HG03108 (cell line): ENCODE data around the gene CEBPZ.

Experiments
- ATAC-seq: cut with Tn5 transposase; IDR thresholded peaks from one replicate; pipeline ENCODE4 v1.9.1; 2021; ENCODE audit warnings: moderate library complexity; ENCODE audit not compliant: unreplicated experiment

Gene CEBPZ

DNA sequence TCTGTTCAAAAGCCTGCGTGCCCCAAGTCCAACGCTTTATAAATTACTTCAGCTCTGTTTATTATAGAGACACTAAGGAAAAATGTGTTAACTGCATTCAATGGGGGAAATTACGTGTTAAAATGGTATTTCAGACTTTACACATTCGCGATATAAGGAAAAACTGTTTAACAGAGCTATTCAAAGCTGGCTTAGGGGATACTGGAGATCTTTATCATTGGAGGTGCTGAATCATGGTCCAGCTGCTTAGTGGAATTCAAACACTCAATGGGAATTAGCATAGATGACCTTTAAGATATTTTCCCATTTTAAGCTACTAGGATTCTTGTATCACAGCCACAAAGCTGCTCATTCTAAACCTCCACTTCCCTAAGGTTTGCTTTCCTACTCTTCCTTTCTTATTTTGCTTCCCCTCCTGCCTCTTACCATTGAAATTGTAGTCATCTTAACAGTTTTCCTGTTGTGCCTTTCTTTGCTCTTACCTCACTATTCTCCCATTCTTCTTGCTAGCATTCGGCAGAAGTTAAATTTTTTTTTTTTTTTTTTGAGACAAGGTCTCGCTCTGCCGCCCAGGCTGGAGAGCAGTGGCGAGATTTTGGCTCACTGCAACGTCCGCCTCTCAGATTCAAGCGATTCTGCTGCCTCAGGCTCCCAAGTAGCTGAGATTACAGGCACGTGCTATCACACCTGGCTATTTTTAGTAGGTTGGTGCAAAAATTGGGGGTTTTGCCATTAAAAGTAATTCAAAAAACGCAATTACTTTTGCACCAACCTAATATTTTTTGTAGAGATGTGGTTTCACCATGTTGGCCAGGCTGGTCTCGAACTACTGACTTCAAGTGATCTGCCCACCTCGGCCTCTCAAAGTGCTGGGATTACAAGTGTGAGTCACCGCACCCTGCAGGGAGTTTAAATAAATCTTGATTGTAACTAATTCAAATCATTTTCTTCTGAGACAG is 49.4 kb downstream of the CEBPZ start:
- no peak for ATAC-seq

DNA sequence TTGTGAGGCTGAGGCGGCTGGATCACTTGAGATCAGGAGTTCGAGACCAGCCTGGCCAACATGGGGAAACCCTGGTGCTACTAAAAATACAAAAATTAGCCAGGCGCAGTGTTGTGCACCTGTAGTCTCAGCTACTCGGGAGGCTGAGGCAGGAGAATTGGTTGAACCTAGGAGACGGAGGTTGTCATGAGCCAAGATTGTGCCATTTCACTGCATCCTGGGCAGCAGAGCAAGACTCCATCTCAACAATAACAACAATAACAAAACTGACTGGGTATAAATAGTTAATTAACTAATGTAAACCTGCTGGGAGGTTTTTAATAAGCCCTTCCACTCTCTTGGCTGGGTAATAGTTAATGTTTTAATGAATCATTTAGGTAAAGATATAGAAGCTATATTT is 50.8 kb downstream of the CEBPZ start:
- no peak for ATAC-seq

DNA sequence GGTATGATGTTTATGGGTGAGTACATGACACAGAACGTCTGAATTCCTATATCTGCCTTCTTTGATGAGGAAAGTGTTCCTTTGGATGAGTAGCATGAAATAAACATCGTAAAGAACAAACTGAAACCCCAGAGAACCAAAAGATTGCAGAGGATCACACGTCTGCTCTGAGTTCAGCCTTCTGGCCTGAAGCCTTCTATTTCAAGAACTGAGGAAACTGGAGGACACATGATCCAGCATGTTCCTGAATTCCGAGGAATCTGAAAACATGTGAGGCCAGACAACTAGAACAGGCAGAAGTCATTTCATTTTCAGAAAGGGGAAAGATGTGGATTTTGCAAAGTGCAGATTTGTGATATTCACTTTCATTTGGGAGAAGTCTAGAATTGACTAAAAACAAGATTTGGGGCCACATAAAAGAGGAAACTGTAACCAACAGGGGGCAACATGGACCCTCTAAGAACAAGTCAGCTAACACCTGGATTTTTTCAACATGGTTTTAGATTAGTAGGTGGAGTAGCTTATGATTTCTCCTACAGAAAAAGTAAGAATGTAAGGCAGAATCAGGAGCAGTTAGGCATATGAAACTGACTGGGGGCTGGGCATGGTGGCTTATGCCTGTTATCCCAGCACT is 51.3 kb downstream of the CEBPZ start:
- ATAC-seq = no peak

DNA sequence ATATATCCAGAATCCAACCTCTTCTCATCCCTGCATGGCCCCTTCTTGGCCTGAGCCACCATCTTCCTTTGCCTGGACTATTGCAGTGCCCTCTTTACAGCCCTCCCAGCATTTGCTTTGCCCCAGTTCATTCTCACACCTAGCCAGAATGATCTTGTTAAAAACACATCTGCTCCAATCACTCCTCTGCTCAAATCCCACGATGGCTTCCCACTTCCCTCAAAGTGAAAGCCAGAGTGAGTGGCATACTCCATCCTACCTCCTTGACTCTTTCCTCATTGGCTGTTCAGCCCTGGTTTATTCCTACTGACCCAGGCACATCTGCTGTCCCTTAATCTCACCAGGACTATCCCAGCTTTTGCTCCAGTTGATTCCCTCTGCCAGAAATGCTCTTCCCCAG is 57.7 kb downstream of the CEBPZ start:
- no peak for ATAC-seq

DNA sequence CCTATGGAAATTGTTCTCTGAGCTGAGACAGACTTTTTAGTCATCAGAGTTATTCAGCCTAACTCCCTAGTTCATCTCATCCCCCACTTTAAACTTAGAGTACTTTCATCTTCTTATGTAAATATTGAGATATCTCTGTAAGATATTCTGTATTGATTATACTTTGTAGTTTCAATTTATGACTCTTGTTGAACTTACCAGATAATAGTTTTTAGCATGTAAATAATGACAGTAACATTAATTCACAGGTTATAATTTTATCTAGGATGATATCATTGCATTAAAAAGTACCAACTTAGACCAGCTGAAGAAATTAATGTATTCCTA is 59.8 kb downstream of the CEBPZ start:
- ATAC-seq = no peak

DNA sequence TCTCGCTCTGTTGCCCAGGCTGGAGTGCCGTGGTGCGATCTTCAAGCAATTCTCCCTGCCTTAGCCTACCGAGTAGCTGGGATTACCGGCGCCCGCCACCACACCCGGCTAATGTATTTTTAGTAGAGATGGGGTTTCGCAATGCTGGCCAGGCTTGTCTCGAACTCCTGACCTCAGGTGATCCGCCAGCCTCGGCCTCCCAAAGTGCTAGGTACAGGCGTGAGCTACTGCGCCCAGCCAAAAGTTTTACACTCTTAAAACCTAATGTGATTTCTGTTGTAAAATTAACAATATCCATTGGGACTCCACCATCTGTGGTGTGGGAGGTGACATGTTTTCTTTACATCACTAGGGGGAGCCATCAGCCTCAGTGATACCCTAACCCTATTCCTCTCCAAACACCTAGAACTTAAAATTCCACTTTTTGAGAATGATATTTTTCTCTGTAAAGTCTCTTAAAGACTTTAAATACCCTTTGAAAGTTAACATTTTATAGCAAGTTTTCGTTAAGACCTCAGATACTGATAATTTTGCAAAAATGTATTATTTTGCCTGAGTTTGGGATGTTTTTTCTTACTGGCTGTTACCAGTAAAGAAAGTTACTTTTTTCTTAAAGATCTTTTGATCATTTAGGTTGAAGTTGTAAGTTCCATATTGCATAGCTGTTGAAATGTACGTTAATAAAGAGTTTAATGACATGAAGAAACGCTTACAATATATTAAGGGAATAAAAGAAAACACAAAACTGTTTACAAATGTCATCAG is 63.0 kb downstream of the CEBPZ start:
- ATAC-seq = peak; percentile 67

DNA sequence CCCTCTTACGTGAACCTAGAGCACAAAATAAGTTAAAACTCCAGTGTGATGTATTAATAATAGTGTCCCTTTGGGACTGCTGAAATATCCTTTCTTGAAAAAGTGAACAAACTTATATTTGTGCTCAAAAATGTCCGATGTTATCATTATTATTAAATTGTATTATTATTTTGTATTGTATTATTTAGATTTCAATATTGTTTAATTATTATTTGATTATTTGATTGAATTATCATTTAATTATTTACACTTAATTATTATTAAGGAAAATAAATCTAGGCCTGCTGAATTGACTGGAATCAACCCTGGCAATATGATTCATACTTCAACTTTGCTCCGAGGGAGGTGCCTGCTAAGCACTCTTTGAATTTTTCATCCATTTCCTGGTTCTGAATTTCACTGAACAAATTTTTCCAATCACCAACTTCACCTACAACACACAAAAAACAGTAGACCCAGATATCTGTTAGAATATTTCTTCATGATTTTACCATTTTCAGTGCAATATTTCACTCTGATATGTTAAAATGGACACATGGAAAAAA is 63.7 kb downstream of the CEBPZ start:
- ATAC-seq = no peak

DNA sequence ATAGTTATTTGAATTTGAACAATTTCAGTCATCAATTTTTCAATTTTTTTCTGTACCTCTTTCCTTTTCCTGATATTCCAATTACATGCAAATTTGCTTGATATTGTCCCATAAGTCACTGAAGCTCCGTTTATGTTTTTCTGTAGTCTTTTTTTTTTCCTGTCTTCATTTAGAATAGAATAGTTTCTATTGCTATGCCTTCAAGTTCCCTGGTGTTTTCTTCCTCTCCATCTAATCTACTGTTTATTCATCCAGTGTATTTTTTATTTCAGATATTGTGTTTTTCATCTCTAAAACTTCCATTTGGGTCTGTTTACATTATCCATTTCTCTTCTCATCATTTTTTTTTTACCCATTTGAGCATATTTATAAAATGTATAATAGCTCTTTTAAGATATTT is 66.6 kb downstream of the CEBPZ start:
- no peak for ATAC-seq

DNA sequence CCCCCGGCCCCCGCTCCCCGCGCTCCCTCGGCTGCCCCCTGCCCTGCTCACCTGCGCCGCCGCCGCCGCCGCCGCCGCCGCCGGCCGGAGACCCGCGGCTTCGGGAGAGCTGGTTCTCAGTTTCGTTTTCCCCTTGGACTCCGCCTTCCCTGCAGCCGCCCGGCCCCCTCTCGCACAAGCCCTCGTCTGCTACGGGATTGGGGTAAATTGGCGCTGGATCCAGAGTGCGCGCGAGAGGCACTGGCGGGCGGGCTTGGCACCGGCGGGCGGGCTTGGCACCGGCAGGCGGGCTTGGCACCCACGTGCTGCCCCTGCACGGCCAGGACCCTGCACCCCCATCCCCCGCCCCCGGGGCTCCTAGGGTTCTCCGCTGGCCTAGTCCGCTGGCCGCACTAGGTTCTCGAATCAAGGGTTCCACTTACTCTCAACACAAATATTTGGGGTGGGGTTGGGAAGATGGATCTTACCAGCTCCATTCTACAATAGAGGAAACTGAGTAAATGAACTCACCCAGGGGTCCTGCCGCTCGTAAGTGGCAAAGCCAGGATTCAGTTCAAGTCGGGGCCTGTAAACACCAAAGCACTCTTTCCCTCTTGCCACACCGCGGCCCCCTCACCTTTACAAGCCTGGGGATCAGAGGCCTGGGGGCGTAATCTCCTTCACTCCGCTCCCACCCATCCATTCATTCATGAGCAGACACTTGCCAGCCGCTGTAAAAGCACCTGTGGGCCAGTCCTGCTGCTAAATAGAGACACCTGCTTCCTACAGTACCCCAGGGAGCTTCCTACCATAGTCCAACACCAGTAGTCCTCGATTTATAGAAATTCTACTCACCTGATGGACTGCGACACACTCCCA is 74.3 kb downstream of the CEBPZ start, which contains the start of gene EIF2AK2:
Gene EIF2AK2 (minus strand): TSS at position 124 of the 858 bp plus-strand sequence. CDS start 9,174 bp downstream, outside the sequence.
- ATAC-seq = peak; percentile 89

DNA sequence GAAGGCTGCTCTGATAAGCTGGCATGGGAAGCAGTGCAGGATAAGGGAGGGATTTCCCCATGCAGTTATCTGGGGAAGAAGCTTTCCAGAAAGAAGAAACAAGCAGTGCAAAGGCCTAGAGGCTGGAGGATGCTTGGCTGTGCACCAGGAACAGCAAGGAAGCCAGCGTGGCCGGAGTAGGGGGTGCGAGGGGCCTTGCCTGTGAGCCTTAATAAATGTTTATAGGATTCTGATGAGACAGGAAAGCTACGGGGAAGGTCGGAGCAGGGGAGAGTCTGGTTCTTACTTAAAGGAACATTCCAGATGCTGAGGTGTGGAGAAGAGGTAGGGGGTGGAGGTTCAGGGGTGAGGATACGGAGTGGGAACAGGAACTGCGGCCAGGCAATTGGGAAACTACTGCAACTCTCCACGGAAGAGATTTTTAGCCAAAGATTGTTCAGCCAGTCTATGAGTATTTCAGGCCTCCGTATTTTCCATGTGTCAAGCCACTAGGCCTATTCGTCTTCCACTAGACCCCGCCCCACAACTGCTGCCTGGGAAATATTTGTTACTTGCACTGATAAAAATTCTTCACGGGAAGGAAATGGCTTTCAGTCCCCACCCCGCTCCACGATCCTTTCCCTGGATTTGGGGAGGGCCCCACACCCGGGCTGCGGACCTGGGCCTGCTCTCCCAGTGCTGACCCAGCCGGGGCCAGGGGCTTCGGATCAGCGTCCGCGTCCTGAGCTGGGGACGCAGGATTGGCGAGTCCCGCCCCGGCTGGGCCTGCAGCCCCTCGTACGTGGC is 75.1 kb downstream of the CEBPZ start:
- ATAC-seq = peak; percentile 3

DNA sequence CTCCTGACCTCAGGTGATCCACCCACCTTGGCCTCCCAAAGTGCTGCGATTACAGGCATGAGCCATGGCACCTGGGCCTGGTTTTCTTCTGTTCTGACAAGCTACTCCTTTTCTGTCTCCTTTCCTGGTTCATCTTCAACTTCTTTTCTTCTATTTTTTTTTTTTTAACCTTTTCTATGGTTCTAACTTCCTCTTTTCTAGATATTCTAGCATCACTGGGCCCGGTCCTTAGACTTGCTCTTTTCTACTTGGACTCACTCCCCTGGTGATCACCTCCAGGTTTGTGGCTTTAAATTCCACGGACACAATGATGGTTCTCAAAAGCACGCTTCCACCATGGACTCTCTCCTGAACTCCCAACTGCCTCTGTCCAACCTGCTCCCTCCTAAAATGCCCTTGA is 76.6 kb downstream of the CEBPZ start:
- no peak for ATAC-seq

DNA sequence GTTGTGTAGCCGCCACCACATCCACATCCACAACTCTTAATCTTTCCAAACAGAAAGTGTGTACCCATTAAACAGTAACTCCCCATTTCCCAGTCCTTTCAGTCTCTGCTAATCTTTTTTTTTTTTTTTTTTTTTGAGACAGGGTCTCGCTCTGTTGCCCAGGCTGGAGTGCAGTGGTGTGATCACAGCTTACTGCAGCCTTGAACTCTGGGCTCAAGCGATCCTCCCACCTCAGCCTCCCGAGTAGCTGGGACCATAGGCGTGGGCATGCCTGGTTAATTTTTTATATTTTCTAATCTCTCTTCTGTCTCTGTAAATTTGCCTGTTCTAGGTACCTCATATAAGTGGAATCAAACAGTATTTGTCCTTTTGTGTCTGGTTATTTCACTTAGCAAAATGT is 78.2 kb downstream of the CEBPZ start:
- no peak for ATAC-seq
